Activated CD8-positive, alpha-beta memory T cell treated with anti-CD3 and anti-CD28 coated beads, Interleukin-2, amount 50 U/mL, for 1 hour (primary cell): ENCODE results near the gene CCDC14.
"Not testable (repeated sequence)": the region's sequence is repeated elsewhere in the genome, so short reads cannot be mapped to it uniquely, and the experiment has no call there.

Source experiments
- DNase-seq: peaks from one replicate; pipeline ENCODE4 v3.0.0-alpha.2; 2020; ENCODE audit errors: extremely low read depth

CCDC14 gene

DNA sequence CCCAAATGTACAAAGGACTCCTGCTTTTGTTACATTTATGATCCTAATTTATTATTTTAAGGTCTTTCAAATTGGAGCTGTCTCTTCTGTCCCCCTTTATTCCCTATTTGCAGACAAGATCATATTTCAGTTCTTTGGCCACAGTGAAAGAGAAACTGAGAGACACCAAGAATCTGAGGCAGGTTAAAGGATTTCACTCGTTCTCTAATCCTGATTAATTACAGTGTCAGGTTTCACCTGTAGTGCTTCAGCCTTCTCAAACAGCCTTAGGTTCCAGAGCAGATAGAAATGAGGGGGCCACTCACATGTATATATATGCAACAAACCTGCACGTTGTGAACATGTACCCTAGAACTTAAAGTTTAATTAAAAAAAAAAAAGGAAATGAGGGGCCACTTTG, 6.2 kb upstream of the CCDC14 start:
- not testable (repeated sequence) for DNase-seq

DNA sequence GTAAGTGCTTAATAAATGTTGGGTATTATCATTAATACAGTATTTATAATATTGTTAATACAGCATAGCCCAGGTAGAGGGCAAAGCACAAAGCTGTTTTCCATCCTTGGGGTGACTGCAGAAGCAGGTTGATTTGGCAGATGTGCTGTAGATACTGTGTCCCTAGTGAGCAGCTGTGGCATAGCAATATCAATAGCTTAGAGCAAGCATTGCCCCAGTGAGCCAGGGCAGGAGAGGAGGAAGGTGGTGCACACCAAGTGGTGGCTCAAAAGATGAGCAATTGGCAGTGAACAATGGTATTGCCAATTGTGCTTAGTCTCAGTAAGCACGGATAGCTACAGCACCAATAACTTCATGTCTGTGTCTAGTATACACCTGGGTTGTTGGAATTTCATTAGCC, 5.8 kb upstream of the CCDC14 start:
- DNase-seq: not testable (repeated sequence)

DNA sequence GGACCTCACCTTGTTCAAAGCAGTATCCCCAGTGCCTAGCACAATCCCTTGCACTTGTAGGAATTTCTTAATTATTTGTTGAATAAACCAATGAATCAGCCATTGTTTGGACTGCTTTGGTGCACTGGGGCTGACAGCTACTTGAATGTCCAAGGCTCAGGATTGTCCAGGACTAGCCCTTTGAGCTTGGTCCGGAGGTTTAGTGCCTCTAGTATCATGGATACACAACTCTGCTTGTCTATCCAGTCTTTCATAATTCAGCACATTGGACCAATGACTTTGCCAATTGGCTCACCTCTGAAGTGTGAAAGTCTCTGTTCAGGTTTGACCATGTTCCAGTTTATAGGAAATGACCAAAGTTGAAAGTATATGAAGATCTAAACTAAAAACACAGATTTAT, 3.8 kb upstream of the CCDC14 start:
- DNase-seq: not testable (repeated sequence)

DNA sequence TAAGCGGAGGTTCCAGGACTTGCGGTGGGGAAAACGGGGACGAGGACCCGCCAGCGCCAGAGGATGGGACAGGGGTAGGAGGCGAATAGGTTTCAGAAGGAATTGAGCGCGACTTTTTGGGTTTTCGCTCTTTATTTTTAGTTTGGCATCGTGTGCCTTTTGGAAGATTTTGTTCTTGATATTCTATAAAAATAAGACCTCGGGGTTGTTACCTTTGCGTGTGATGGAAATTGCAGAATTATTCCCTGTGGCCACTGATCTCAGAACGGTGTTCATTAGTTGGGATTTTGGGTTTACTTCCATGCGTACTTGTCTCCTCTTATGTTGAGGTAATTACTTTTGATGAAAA, 453 bp upstream of the CCDC14 start:
- DNase-seq: no peak

DNA sequence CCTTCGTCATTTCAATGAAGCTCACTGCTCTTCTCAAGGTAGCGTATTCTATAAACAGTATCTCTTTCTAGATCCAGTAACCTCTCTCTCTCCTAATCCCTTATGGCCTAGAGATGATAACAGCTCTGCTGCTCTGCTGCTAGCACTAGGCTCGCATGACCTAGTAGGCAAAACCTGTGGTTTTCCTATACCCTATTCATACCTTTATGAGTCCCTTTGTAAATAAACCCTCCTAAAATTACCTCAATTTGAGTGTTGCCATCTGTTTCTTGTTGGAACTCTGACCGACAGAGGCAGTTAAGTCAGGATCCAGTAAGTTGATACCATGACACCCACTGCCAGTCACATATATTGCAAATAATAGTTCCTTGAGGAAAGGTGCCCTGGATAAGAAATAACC, 7.3 kb downstream of the CCDC14 start:
- DNase-seq: no peak

DNA sequence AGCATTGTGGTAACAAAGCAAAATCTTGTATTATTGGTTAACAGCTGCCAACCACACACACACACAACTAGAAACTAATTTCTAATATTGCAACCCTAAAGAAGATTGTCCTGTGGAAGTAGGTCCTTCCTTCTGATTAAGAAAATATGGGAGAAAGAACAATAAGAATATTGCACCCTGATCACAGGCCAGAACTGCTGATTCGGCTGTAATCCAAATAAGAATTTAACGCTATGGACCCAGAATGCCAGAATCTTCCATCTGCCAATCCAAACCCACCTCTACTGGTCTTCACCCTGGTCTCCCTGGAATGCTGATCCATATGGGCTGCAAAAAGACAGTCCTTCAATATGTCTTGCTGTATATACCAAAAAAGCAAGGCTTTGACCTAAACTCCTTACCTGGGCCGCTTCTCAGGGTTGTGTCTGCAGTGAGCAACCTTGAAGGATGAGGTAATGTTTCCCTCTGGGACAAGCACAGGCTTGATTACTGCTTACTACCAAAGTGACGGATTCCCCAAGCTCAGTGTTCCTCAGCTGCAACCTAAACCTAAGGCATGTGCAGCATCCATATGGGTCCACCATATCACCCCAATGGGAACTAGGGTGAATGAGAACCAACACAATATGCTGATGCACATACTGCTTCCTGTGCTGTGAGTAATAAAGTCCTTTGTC, 8.0 kb downstream of the CCDC14 start:
- no peak for DNase-seq

DNA sequence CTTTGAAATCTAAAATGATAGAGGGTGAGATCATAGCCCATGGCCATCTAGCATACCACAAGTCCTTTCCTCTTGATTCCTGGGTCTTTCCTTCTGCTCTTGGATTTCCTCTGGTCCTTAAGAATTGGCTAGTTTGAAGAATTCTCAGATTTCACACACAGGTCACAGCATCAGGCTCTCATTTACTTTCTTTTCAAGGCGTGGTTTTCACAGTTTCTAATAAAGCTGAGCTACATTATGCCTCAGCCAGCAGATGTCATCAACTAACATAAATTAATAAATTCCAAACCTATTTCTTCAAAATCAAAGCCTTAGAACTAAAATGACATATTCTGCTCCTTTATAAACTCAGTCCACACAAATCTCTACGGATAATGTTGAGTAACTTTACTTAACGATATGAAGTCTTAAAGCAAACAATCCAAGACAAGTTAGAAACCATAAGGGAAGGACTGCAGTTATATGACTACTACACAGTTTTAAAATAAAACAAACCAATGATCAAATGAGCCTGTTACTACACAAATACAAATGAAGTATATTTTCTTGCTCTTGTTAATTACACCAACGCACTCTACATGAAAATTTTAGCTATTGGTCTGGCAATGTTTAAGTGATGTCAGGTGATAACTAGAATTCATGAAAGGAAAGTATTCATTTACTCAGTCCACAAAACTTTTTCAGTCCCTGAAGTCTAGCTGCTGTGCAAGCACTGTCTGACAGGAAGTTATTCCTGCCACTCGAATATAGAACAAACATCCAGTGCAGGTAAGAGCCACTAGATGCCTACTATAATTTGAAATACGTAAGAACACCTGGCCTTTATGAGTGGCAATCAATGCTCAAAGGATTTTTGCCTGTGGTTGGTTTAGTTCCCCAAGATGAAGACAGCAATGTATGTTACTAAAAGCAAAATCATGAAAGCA, 9.2 kb downstream of the CCDC14 start:
- DNase-seq: no peak

DNA sequence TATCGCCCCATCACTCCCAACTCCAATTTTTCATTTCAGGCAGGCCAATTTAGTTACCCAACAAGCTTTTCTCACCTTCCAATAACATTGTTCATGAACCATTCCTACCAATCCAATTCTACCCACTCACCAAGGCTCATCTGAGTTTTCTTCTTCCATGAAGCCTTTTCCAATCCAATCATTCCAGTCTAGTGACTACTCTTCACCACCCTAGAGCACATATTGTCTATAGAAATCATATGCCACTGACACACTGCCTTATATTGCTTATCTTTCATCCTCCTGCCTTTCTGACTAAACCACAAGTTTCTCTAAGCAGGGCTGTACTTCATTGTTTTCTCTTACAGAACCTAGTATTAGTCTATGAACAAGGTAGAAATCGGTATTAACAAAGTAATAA, 11.4 kb downstream of the CCDC14 start:
- no peak for DNase-seq

DNA sequence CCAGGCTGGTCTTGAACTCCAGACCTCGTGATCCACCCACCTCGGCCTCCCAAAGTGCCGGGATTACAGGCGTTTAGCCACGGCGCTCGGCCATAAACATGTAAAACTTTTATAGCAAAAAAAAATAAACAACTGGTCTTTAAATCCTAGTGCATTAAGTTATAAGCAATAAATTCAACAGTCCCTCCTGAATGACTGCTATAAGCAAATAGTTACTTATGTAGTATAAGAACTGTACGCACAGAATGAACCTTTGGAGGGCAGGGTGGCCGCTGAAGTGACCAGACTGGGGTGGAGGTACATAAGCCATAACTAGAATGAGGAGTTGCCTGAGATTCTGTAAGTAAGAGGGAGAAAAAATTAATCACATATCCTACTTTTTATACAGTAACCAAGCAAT, 12.6 kb downstream of the CCDC14 start:
- DNase-seq: no peak

DNA sequence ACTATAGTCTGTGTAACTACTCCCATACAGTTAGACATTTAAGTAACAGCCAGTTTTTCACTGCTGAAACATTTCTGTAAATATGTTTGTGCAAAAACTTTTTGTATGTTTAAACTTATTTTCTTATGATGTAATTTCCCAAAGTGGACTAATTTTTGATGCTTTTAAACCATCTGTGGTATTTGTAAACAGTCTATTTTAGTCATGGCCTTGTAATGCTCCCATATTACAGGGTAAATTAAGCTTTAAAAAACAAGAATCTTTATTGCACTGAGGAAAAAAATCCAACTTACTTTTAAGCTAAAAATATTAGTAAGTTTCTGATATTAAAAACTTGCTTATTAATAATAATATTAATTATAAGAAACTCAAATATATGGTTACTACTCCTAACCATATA, 13.5 kb downstream of the CCDC14 start:
- DNase-seq: no peak

DNA sequence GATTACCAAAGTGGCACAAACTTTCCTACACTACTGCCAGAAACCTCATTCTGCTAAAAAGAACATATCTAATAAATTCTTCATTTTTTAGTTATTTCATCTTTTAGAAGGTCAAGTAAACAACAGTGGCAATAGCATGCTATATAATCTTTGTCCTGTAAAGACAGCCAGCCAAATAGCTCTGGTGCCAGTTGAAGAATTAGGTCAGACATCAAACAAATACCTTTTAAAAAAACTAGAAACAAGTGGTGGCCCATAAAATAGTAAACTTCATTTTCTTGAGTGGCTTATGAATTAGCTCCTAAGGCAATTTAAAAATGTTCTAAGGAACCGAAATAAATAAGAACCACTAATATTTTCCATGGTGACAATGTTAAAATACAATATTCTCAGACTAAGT, 19.5 kb downstream of the CCDC14 start:
- no peak for DNase-seq

DNA sequence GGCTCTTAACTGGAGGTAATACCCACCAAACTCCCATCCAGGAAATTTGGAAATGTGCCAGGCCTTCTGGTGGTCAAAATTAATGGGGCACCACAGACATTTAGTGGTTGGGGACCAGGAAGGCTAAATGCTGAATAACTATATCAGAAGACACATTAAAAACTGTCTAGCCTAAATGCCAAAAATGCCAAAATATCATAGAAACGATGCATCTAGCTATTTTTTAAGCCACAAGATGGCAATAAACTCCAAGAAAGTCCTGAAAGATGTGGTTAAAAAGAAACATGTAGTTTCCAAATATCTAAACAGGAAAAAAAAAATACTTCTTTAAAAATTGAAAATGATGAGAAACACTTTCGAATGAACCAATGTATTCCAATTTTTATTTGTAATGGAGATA, 19.9 kb downstream of the CCDC14 start:
- no peak for DNase-seq

DNA sequence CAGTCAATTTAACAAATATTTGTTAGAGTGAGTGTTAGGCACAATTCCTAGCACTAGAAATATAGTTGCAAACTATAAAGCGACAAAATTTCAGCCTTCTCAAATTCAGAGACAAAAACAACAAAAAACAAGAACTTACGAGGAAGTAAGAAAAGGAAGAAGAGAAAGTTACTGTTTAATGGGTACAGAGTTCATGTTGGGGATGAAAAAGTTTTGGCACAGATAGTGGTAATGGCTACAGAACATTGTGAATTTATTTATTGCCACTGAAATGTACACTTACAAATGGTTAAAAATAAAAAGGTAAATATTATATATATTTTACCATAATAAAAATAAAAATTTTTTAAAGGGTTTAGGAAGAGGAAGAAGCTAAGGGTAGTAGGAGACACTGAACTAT, 21.3 kb downstream of the CCDC14 start:
- DNase-seq: no peak

DNA sequence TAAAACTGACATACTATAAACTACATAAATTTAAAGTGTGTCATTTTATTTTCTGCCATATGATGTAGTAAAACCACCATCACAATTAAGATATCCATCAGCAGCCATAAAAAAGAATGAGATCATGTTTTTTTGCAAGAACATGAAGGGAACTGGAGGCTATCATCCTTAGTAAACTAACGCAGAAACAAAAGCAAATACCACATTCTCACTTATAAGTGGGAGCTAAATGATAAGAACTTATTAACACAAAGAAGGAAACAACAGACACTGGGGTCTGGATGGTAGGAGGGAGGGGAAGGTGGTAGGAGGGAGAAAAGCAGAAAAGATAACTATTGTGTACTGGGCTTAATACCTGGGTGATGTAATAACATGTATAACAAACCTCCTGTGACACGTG, 24.6 kb downstream of the CCDC14 start:
- no peak for DNase-seq

DNA sequence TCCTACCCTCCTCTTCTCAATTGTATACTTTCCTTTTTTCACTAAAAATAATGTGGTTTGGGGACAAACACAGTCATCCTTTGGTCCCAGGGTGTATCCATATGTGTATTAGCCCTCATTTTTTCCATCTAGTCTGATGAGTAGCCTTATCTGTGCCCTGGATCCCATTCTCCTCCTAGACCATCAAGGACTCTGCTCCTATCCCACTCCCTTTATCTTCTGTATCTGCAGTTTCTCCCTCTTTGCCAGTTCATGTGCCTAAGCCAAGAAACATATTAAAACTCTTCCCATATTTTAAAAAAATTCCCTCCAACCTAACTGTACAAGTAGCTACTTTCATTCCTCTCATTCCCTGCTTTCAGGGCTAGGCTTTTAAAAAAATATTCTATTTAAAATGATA, 25.2 kb downstream of the CCDC14 start:
- no peak for DNase-seq

DNA sequence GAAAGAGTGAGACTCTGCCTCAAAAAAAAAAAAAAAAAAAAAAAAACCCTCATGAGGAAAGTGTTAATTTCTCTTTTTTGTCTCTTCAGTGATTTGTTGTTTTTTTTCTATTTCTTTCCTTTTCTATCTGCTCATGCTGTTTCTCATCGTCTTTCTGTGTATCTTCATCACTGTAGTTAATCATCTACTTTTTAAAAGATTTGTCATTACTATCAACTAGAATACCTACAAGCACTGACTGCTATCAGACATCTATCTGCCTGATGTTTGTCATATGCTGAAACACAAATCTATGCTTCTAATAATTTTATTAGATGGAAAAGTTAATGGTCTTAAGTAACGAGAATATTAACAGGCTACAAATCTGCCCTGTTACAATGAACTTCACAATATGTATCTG, 26.8 kb downstream of the CCDC14 start:
- no peak for DNase-seq

DNA sequence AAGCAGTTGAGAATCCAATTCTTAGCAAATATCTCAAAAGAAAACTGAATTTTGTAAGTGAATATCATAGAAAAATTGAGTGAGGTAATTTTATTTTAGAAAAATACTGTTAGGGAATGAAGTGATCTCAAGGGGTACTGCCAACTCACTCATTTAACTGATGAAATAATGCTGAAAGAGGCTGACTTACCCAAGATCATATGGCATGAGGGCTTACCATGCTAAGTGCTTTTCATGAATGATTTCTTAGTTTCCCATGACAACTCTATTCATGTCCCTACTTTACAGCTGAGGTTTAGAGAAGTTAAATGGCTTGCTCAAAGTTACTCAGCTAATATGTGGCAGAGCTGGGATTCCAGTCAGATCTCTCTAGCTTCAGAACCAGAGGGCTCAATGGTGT, 30.6 kb downstream of the CCDC14 start:
- no peak for DNase-seq

DNA sequence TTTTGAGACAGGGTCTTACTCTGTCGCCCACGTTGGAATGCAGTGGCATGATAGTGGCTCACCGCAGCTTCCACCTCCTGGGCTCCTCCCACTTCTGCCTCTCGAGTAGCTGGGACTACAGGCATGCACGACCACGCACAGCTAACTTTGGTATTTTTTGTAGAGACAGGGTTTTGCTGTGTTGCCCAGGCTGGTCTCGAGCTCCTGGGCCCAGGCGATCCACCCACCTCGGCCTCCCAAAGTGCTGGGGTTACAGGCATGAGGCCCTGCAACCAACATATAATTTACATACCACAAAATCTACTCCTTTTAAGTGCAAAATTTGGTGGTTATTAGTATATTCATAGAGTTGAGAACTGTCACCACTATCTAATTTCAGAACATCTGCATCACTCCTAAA, 31.7 kb downstream of the CCDC14 start:
- DNase-seq: no peak

DNA sequence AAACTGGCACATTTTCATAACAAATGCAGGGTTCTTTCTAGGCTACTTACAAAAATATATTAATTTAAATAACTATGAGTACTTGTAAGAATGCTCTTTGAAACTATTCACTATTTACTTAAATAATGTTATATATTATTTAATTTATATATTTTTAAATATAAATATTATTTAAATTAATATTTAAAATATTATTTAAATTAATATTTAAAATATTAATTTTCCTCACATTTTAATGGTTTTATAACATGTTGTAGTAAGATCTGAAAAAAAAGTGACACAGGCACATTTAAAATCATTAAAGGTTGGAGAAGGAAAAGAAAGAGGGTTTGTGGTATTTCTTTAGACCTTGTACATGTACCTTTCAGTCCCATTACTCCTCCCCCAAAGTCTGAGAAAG, 34.6 kb downstream of the CCDC14 start:
- no peak for DNase-seq

DNA sequence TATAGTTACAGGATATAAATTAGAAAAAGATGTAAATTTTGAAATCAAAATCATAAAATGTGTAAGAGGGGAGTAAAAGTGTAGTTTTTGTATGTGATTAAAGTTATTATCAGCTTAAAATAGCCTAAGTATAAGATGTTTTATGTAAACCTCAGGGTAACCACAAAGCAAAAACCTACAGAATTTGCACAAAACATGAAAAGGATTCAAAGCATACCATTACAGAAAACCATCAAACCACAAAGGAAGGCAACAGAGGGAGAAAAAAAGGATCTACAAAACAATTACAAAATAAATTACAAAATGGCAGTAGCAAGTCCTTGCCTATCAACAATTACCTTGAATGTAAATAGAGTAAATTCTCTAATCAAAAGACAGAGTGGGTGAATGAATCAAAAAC, 40.2 kb downstream of the CCDC14 start:
- DNase-seq: no peak

DNA sequence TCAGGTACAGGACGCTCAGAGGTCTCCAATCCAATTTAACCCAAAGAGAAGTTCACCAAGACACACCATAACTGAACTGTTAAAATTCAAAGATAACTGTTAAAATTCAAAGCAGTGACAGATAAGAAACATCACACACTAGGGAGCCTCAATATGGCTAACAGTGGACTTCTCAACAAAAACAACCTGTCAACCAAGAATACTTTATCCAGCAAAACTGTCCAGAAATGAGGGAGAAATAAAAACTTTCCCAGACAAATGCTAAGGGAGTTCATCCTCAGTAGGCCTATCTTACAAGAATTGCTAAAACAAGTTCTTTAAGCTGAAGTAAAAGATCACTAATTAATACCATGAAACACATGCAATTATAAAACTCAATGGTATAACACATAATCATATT, 40.6 kb downstream of the CCDC14 start:
- DNase-seq: no peak

DNA sequence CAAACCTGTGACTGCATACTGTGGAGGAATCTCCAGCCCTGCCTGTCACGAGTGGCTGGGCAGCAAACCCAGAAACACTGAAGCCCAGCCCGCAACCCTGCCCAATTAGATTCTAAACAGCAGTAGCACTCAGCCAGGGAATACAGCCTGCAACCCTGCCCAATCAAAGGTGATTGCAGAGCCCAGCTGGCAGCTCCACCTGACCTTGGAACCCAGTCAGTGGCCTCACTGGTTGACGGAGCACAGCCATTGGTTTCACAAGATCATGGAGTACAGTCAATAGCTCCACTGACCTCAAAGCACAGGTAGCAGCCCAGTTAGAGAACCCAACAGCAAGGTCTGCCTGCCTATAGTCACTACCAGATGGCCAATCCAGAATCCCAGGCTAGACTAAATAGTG, 41.7 kb downstream of the CCDC14 start:
- no peak for DNase-seq

DNA sequence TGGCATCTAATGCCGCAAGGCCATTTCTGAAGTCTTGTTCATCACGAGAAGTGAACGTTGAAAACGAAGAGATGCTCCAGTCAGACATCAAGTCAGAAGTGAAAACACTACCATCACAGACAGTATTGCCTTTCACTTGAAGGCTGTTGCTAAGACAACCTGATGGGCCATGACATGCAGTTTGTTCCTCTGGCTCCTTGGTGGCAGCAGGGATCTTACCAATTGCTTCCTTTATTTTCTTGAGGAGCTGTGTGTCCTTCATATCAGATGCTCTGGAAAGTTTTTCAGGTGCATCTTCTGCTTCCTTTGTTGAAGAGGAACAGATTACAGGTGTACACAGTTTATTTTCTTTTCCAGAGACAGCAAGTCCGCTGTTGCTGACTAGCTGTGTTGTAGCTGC, 46.2 kb downstream of the CCDC14 start:
- no peak for DNase-seq

DNA sequence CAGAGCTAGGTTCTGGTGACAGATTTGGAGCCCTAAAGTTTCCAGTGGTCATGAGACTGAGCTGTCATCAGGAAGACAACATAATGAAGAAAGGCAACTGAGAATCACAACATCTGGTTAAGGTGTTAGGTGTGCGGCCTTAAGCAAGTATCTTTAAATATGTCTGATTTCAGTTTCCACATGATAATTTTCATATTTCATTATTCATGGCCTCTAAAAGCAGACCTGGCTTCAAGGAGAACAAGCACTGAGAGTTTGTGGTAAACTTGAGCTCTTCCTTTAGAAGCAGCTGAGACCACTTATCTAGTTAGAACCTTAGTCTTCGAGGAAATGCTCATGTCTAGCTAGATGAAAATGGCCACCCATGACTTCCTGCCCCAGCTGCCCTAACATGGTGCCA, 51.2 kb downstream of the CCDC14 start:
- no peak for DNase-seq
